IPS DF 4.7 (cell line): Measurements from ENCODE around the gene SMAD2.
"Not testable (repeated sequence)": the region's sequence is repeated elsewhere in the genome, so short reads cannot be mapped to it uniquely, and the experiment has no call there.

Experiments
- DNase-seq: peaks from one replicate; pipeline ENCODE4 v3.0.0-alpha.2; 2013; ENCODE audit warnings: low spot score; ENCODE audit errors: extremely low read depth

The SMAD2 gene

DNA sequence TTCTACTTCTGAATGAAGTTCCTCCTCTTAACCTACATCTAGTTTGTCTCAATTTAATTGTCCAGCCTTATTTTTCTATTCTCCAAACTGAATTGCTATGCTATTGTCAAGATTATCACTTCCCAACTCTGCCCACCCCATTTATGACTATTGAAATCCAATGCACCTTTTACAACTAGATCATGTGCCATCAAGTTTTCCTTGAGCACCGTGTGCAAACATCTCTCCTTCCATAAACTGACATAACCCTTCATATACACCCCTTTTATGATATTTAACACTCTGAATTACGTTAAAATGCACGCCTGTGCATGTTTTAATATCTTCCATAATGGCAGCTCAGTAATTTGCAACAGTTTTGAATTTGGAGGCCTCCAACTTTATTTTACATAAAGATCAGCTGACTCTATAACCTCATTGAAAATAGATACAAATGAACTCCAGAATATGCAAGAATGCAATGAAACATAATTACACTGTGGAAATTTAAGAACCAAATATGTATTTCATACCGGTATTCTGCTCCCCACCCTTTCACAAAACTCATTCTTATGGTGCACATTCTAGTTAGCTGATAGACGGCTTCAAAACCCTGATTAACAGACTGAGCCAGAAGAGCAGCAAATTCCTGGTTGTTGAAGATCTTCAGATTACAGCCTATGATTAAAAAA is 85.5 kb downstream of the SMAD2 start:
- DNase-seq = no peak

DNA sequence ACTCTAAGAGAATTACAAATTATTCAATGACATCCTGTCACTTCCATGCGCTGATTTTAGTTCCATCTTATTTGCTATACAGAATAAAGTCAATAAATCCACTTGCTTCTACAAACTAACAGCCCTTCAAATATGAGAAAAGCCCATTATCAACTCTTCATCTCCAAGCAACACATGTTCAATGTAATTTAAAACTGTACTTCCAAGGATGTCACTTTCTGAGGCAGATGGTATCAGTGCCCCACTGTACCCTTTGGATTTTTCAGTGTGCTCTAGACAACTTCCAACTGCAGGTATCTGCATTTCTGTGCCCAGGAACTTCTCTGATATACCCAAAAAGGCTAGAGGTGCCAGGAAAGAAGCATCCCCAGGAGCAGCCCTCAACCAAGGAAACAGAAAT is 87.6 kb downstream of the SMAD2 start:
- DNase-seq = no peak

DNA sequence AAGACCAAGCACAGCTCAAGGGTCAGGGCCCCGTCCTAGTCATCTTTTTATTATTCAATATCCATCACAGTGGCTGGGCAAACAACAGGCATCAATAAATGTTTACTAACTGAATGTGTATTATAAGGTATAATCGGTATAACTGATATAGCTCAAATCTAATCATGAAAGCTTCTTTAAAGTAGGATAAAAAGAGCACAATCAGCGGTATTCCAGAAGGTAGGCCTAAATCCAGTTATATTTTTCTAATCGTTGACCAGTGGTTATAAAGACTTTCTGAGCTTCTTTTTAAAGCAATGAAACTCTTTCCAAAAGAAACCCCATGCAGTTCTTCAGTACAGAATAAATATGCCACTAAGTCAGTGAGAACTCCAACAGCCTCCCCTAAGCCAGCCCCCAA is 92.1 kb downstream of the SMAD2 start:
- no peak for DNase-seq

DNA sequence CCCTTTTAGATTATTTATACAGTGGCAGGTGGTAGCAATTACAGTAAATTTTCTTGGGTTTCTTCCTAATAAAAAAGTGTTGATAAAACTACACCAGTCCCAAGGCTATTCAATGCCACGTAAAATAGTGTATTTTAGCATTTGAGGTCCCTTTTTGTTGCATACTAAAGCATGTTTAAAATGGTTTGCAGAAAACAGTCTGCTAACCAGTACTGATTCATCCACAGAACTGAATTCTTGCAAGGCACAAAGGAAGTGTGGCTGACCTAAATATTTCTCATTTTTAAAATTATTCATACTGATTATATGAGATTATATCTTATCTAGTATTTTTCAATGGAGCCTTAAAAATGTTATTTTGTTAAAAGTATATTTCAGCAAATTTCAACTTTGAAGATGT is 98.1 kb downstream of the SMAD2 start:
- DNase-seq = no peak

DNA sequence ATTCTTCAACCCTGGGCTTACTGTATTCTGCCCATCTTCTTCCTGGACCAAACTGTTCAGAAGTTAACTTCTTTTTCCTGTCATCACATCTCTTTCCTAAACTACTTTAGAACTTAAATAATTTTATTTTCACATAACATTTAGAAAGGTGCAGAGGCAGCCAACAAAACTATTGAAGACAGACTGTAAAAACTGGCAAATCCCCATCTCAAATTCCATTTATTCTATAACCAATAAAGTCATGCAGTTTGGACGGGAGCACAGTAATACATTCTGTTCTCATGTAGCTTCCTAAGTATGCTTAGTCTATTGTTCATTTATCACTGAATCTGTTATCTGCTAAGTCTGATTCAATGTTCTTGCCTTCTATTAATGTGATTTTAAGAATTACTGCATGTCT is 99.1 kb downstream of the SMAD2 start:
- no peak for DNase-seq

DNA sequence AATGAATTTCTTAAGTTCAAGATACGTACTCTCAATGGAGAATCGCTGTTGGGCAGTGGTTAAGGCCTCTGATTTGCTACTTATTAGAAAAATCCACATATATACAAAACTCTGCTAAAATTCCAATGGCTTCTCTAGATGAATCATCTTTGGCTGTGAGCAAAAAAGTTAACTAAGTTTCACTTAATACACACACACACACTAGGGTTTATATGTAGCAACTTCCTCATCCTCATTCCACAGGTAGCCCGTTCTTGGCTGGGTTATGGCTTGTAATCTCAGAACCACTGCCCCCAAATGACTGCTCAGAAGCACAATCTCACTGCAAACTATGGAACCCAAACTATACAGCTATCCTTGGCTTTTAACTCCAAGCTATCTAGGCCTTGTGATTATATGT is 99.7 kb downstream of the SMAD2 start:
- no peak for DNase-seq

DNA sequence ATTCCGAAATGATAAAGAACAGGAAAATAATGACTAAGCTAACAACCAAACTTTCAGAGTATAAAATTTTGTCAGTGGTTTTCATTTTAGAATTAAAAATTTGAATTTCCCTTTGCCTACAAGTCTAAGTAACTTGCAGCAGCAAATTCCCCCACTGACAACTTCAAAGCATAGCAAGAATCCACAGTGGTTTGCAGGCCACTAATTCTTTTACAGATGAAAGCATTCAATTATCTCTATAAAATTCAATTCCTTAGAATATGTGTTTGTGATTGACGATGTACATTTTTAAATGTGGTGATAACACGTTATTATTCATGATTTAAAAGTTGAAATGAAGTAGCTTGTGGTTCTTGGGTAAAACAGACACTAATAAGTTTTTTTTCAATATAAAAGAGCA is 100.6 kb downstream of the SMAD2 start:
- no peak for DNase-seq

DNA sequence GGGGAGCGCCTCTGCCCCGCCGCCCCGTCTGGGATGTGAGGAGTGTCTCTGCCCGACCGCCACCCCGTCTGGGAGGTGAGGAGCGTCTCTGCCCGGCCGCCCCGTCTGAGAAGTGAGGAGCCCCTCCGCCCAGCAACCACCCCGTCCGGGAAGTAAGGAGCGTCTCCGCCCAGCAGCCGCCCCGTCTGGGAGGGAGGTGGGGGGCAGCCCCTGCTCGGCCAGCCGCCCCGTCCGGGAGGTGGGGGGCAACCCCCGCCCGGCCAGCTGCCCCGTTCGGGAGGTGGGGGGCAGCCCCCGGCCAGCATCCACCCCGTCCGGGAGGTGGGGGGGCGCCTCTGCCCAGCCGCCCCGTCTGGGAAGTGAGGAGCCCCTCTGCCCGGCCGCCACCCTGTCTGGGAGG is 102.4 kb downstream of the SMAD2 start:
- not testable (repeated sequence) for DNase-seq

DNA sequence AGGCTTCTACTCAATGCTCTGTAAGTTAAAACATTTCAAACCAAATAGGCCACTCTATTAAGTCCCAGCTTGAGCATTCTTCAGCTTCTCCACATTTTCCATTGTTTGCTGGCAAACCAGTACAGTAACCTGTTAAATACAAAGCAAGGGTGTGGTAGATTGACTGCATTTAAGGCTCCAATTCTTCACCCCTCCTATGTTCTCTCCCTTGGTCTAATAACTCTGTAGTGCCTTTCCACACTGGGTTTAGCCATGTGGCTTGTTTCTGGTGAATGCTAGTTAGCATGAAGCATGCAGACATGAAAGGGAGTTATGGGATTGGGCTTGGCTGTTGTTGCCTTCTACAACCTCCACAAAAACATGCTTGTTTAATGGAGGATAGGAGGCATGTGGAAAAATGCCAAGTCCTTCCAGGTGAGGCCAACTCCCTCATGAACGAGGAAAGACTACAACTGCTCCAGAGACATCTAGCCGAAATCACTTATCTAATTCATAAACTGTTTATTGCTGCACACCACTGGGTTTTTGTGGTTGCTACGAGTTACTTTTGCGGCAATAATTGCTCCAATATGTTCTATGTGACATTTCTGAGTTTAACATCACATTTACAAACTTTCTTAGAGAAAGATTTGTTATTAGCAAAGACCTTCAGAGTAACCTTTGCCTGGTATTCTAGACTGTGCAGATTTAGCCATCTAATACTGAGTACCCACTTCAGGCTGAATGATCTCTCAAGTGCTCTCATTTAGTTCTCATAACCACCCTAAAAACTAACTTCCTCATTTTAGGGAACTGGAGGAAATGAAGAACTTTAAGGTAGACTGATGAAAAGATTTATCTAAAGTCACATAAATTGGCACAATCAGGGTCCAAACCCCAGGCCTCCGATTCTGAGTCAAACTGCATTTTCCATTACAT is 104.0 kb downstream of the SMAD2 start:
- DNase-seq = no peak

DNA sequence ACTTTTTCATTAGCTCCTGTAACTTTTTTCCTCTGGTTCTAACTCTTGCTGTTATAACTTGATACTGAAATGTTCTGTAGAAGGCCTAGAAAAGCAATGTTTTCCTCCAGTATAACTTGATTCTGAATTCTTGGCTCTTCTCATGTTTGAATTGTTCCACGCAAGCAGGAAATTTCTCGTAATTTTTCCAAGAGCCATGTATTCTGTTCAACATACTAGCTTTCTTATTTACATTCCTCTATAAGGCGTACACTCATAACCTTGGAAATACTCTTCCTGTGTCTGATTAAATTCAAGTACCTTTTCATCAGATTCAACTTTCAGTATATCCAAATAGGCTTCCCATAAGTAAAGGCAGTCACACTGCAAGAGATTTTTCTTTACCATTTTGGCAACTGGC is 109.1 kb downstream of the SMAD2 start:
- DNase-seq = no peak

DNA sequence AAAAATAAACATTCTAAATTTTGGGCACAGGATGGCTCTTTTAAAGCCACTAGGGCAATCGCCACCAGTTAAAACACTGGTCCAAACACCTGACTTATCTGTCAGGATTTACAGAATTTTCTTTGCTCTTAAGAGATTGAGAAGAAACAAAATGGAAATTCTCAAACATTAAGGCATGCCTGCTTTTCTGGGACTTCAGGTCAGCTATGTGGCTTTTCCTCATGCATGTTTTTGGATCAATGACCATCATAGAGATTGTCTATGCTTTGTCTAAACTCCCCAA is 112.7 kb downstream of the SMAD2 start:
- no peak for DNase-seq

DNA sequence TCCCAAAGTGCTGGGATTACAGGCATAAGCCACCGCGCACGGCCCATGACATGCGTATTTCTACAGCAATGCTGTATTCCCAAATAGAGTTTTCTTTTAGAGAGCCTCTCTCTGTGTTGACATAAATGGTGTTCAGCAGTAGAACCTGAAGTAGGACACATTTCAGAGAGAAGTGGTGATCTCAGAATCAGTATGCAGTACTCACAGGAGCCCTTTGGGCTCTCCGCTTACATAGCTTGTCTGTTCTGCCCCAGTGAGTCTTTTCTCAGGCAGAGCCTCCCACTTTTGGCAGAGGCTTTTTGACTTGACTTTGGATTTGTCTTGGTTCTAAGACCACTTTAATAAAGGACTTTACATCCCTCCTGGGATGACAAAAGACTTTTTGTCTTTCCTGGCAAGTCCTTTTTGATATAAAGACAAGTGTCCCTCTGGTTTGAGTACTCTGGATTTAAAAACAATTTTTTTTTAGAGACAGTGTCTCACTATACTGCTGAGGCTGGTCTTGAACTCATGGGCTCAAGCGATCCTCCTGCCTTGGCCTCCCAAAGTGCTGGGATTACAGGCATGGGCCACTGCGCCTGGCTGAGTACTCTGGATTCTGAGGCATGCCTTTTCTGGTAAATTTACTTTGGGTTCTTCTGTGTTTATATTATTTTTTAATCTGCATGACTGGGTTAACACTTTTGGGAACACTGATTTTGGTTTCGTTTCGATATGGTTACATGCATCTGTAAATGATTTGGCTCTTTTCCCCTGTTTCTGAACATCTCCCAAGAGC is 113.3 kb downstream of the SMAD2 start:
- no peak for DNase-seq

DNA sequence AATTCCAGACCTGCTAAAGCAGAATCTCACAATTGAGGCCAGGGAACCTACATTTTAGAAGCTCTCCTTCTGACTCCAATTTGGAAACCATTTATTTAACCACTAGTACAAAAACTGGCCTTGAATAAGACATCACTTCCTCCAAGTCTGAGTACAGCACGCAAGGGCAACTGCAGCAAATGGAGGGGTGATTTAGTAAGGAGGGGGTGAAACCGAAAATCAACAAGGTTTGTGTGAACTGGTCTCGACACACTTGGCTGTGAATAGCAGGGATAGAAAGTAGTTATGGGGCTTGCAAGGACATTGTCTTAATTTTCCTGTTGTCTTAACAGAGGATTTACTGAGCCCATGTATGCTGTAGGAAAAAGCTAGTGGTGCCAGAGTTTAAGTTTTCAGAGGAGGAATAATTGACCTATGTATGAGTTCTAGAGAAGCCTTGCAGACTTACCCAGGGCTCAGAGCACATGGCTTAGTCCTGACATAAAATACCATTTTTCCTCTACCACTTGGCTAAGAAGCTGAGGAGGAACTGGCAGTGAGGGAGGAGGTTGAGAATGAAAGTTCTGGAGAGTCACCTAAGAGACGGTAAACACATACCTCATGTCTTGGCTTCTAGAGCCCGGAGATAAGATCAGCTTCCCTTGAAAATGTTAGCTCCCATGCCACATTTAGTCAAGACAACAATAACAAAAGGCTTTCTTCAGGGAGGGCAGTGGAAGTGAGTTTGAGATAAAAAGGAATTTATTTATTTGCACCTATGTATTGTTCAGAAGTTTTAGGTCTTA is 114.8 kb downstream of the SMAD2 start:
- no peak for DNase-seq

DNA sequence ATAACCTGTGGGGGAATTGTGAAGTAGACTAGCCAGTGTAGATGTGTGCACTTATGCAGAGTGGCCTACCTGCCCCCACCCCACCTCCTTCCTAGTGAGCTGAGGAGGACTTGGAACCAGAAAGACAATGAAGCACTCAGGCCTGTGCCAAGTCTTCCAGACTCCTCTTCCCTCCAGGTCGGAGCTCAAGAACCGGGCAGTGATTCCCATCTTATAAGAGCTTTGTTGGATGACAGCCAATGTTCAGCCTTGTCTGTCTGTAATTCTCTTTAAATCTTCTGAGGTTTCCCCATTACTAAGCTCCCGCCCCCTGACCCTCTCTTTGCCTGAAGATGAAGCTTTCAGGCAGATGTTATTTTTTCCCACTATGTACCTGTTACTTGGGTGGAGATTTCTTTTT is 121.0 kb downstream of the SMAD2 start:
- no peak for DNase-seq

DNA sequence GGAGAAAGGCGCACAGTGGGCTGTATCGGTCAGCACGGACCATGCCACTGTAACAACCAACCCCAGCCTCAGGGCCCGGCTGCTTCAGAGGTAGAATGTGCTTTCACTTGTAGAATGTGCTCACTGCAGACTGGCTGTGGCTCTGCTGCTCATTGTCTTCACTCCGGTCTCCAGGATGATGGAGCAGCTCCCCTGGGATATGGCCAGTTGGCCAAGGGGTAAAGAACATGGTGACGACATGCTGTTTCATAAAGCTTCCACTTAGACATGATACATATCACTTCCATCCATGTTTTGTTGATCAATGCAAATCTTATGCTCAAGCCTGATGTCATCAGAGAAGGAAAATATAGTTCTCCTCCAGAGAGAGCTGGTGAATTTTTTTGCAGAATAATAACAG is 127.7 kb downstream of the SMAD2 start:
- no peak for DNase-seq

DNA sequence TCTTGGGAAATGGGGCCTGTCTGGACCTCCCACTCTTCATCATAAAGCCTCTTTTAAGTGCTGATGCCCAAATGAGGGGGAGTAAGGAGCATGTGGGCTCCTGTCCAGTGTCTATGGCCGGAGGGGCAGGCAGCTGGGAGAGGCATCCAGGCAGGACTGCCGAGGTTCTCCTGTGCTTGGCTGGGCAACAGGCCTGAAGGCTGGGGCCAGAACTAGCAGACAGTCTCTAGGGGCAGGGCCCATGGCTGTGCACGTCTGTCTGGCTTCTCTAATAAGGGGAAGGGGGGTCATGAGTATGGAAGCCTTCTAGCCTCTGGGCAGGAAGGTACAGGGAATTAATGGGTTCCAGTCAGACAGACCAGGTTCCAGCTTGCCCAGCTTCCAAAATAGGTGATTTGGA is 128.6 kb downstream of the SMAD2 start:
- DNase-seq = no peak

DNA sequence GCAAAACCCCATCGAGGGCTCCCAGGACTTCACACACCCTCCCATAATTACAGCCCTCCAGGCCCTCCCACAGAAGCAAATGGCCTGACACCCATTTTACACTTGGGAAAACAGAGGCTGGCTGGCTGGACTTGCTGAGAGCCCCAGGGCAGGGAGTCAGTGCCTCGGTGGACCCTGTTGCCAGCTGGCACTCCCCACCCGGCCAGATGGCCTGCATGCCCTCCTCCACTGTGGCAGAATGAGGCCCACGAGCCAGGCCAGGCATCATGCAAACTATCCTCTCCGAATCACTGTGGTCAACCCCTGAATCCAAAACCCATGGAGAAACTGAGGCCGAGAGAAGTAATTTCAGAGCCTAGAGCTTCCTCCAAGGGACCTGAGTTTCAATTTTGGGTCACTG is 129.7 kb downstream of the SMAD2 start:
- DNase-seq = no peak

DNA sequence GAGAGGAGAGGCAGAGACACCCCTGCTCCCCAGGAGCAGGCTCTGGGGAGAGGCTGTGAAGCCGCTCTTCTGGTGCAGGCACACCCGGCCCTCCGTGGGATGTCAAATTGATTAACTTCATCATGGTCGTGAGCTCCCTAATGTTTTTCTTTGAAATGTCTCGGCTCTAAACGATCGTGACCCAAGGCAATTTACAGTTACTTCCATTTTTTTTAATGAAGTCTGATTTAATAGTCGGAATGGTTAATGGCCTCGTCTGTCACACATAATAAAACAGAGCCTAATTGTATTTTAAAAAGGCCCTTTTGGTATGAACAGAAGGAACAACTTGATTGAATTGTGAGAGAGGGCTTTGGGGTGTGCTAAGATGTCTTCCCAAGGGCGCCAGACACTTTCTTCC is 130.2 kb downstream of the SMAD2 start:
- DNase-seq = no peak

DNA sequence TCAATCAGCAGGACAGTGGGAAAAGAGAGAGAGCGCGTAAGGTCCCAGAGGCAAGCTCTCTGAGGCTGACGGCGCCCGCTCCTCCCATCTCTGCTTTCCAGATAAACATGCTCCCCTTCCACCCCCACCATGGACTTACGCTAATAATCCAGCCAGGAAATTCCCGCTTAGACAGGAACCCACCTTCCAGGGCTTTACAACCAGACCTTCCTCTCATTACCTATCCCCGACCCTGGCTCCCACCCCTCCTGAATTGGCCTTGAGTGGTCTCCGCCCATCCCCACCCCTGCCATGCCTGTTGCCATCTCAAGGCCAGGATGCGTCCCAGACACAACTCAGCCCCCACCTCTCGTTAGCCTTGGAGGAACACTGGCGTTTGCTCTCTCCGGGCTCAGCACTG is 131.1 kb downstream of the SMAD2 start:
- DNase-seq = no peak

DNA sequence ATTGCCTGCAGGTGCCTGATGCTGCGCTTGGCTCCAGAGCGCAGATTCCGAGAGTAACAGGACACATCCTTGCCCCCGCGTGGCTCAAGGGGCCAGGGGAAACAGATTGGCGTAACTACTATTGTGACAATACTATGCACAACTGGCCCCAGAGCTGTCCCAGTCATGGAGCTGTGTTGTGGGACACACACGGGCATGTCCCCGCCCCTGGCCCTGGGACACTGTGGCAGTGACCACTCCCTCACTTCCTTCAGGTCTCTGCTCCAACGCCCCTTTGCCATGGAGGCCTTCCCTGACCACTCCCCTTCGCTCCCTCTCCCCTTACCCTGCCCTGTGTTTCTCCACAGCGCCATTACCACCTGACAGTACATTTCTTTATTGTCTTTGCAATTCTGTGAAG is 132.1 kb downstream of the SMAD2 start:
- DNase-seq = no peak

DNA sequence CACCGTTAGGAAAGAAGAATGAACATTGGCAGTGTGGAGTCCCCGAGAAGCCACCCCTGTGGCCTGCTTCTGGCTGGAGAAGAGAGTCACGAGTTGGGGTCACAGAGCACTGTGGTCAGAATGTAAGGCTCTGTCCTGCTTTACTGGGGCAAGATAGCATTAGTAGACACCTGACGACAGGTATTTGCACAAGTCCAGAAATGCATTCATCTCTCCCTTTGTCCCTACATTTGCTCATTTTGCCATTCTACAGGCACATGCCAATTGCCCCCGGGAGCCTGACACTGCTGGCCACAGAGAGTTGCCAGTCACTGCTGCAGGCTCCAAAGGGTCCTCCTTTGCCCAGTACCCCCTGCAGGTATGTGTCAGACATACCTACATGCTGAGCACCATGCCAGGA is 133.3 kb downstream of the SMAD2 start:
- no peak for DNase-seq

DNA sequence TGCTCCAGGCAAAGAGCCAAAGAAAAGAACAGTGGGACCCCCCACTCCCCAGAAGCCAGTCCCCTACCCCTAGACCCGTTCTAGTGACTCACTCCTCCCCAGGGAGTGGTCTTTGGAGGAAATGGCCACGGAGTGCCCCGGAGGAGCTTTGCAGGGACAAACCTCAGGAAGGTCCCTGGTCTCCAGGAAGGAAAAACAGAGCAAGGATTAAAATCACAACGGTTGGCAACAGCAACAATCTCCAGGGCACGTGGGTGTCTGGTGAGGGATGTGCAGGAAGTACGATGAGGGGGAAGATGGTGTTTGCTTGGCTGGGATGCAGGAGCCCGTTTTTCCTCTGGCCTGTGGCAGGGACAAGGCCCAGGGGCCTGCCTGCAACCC is 135.0 kb downstream of the SMAD2 start:
- DNase-seq = no peak
